K562 (cell line): Measurements from ENCODE around the gene DIS3L. TPM values are rescaled to one million over a fixed set of nuclear protein-coding genes. Genes with fewer than 3 reads are reported as not detected.

Experiments
- ARID1B ChIP-seq: fragments of 450-650 bp; IDR thresholded peaks from 2 replicates; pipeline ENCODE4 v1.6.1; 2016; ENCODE audit warnings: antibody characterized with exemption, mild to moderate bottlenecking, inconsistent platforms
- CBX1 ChIP-seq: sonication (generic); IDR thresholded peaks from 2 replicates; pipeline ENCODE4 v1.6.1; 2016; ENCODE audit warnings: antibody characterized with exemption, low read depth, mild to moderate bottlenecking
- CHD1 ChIP-seq: fragments of 200-600 bp; sonication (generic); IDR thresholded peaks from one replicate; pipeline ENCODE4 v1.6.1; 2012; ENCODE audit warnings: mild to moderate bottlenecking, moderate library complexity, low read length, inconsistent platforms
- CTBP1 ChIP-seq: fragments of 450-650 bp; IDR thresholded peaks from 2 replicates; pipeline ENCODE4 v1.6.1; 2016; ENCODE audit warnings: borderline replicate concordance
- ELF2 ChIP-seq: fragments of 250-450 bp; sonication (Bioruptor Pico); IDR thresholded peaks from 2 replicates; pipeline ENCODE4 v1.5.0; 2021; ENCODE audit warnings: mild to moderate bottlenecking
- EP400 ChIP-seq: fragments of 450-650 bp; IDR thresholded peaks from 2 replicates; pipeline ENCODE4 v1.6.1; 2017; ENCODE audit warnings: antibody characterized with exemption, mild to moderate bottlenecking, moderate library complexity
- FOSL1 ChIP-seq: fragments of 200-800 bp; sonication (Bioruptor generic); conservative IDR thresholded peaks from 2 replicates; pipeline ENCODE4 v1.6.1; 2016; ENCODE audit warnings: missing genetic modification characterization, missing compliant biosample characterization
- HDAC6 ChIP-seq: IDR thresholded peaks from 2 replicates; pipeline ENCODE4 v1.6.1; 2012; ENCODE audit warnings: low read depth, mild to moderate bottlenecking, control low read depth, inconsistent platforms, low read length, moderate library complexity
- HNRNPH1 ChIP-seq: fragments of 200-400 bp; formaldehyde crosslinking; optimal IDR thresholded peaks from 2 replicates; pipeline ENCODE3; 2017; ENCODE audit warnings: low read depth, mild to moderate bottlenecking, low read length, moderate library complexity
- HNRNPLL ChIP-seq: fragments of 200-400 bp; formaldehyde crosslinking; IDR thresholded peaks from 2 replicates; pipeline ENCODE4 v1.6.1; 2017; ENCODE audit warnings: low read length, low read depth, mild to moderate bottlenecking; ENCODE audit not compliant: poor library complexity, severe bottlenecking
- KAT2B ChIP-seq: IDR thresholded peaks from one replicate; pipeline ENCODE4 v1.6.1; 2012; ENCODE audit warnings: low read depth, mild to moderate bottlenecking, control low read depth, inconsistent platforms, low read length, moderate library complexity
- MAFK ChIP-seq: IDR thresholded peaks from 2 replicates; pipeline ENCODE4 v1.6.1; 2011; ENCODE audit warnings: low read length, improper control_type of control experiment
- NUFIP1 ChIP-seq: fragments of 450-650 bp; IDR thresholded peaks from 2 replicates; pipeline ENCODE4 v1.6.1; 2018; ENCODE audit not compliant: partially characterized antibody
- POLR2AphosphoS5 ChIP-seq: IDR thresholded peaks from 2 replicates; pipeline ENCODE4 v1.6.1; 2011; ENCODE audit warnings: mild to moderate bottlenecking, low read depth, low read length, moderate library complexity; ENCODE audit not compliant: control insufficient read depth, insufficient read depth
- POLR3G ChIP-seq: IDR thresholded peaks from 2 replicates; pipeline ENCODE4 v1.6.1; 2011; ENCODE audit not compliant: insufficient read length, insufficient replicate concordance; ENCODE audit errors: extremely low read depth
- PREB ChIP-seq: sonication (generic); formaldehyde crosslinking; IDR thresholded peaks from 2 replicates; pipeline ENCODE4 v1.8.1; 2023; ENCODE audit warnings: mild to moderate bottlenecking, missing genetic modification reagents
- PRMT5 ChIP-seq: sonication (generic); formaldehyde crosslinking; IDR thresholded peaks from 2 replicates; pipeline ENCODE4 v1.5.0; 2020; ENCODE audit warnings: missing genetic modification reagents
- RHOXF2B ChIP-seq: fragments of 250-450 bp; sonication (Bioruptor Pico); conservative IDR thresholded peaks from 2 replicates; pipeline ENCODE4 v1.5.1; 2021
- SIX5 ChIP-seq, 2 experiments: IDR thresholded peaks; 2 replicates each; pipeline ENCODE4 v1.6.1; 2011; ENCODE audit warnings: low read length in 2 of 2, borderline replicate concordance in 1 of 2, low read depth in 1 of 2, mild to moderate bottlenecking in 1 of 2, moderate library complexity in 1 of 2; ENCODE audit not compliant: insufficient read depth in 1 of 2
- TAF9B ChIP-seq: fragments of 450-650 bp; IDR thresholded peaks from 2 replicates; pipeline ENCODE4 v1.6.1; 2018; ENCODE audit warnings: mild to moderate bottlenecking; ENCODE audit not compliant: partially characterized antibody
- TCFL5 ChIP-seq: fragments of 250-450 bp; sonication (Bioruptor Pico); conservative IDR thresholded peaks from 2 replicates; pipeline ENCODE4 v1.6.1; 2021; ENCODE audit warnings: mild to moderate bottlenecking, moderate library complexity, matching md5 sums
- U2AF2 ChIP-seq: fragments of 200-400 bp; formaldehyde crosslinking; optimal IDR thresholded peaks from 2 replicates; pipeline ENCODE3; 2017; ENCODE audit warnings: low read depth, mild to moderate bottlenecking, low read length
- ZNF124 ChIP-seq: sonication (generic); formaldehyde crosslinking; IDR thresholded peaks from 2 replicates; pipeline ENCODE4 v1.8.1; 2022; ENCODE audit warnings: missing genetic modification reagents
- ZNF175 ChIP-seq: fragments of 200-800 bp; sonication (Bioruptor generic); IDR thresholded peaks from 2 replicates; pipeline ENCODE4 v1.6.1; 2016; ENCODE audit warnings: low read depth, mild to moderate bottlenecking, missing genetic modification characterization, missing compliant biosample characterization
- ZNF551 ChIP-seq: fragments of 250-450 bp; sonication (Bioruptor Pico); IDR thresholded peaks from 2 replicates; pipeline ENCODE4 v1.5.0; 2021; ENCODE audit warnings: mild to moderate bottlenecking, moderate library complexity
- ZNF77 ChIP-seq: fragments of 250-450 bp; sonication (Bioruptor Pico); IDR thresholded peaks from 2 replicates; pipeline ENCODE4 v1.5.0; 2020
- polyA plus RNA-seq, 8 experiments: library from polyadenylated mRNA; depleted of rRNA in 4 of 8; stranded (reverse) in 5 of 8; unstranded in 3 of 8; fragments of >200 nt; fragmentation: Nextera tagmentation in 2 of 8; fragmentation: Illumina TruSeq in 1 of 8; extraction: Ambion mirVana in 2 of 8; extraction: Trizol in 1 of 8; gene quantifications; 2 replicates each; pipeline versions ENCODE4 v1.2.1 to v1.2.3, GENCODE V29; 2011 to 2014; ENCODE audit warnings: inconsistent platforms in 1 of 8, missing spikeins in 1 of 8
- total RNA-seq, 7 experiments: library from RNA; depleted of rRNA in 6 of 7; stranded (reverse); fragments of >200 nt in 6 of 7; fragmentation: Illumina TruSeq in 2 of 7; extraction: Trizol in 2 of 7; gene quantifications; 2 replicates each; pipeline versions ENCODE4 v1.2.1 to v1.2.3, GENCODE V29; 2011 to 2021; ENCODE audit warnings: low replicate concordance in 1 of 7
- TF ChIP-seq, protein P1 (sequence below): IDR thresholded peaks from 2 replicates; pipeline ENCODE4 v1.6.1; 2011; ENCODE audit not compliant: insufficient read length; ENCODE audit errors: extremely low read depth
- TF ChIP-seq, protein P2 (sequence below), 2 experiments: fragments of 450-650 bp in 1 of 2; sonication (generic) in 1 of 2; formaldehyde crosslinking; conservative IDR thresholded peaks; 2 replicates each; pipeline versions ENCODE4 v1.4.0 to v1.8.1; 2020 to 2022; ENCODE audit warnings: mild to moderate bottlenecking in 1 of 2, missing genetic modification reagents in 1 of 2

Gene DIS3L
- total and polyA plus RNA-seq, 9 of the 15 experiments (the other 6 are each of a cell fraction or from before 2014, with no cell fraction given): 5.9 to 34.6 (median 16.9) TPM

GRCh38 chr15:66356359-66357236, 63.2 kb downstream of the DIS3L start, which contains the start of gene TIPIN (continued):
- TF ChIP-seq ELF2 (CRISPR knock-in tag) (no peak), EP400 (peak; percentile 92), MAFK (no peak), ARID1B (peak; percentile 17; the same call in 1 of the 2 replicates), POLR2AphosphoS5 (peak; percentile 87), PREB (CRISPR knock-in tag) (no peak), CTBP1 (no peak; the same call in 1 of the 2 replicates), CBX1 (0 out of 2 replicates have a peak, but pooled peaks have one; percentile 63), TAF9B (peak; percentile 73), NUFIP1 (no peak), FOSL1 (no peak), CHD1 (peak; percentile 55), RHOXF2B (CRISPR knock-in tag) (no peak), ZNF77 (CRISPR knock-in tag) (no peak), HNRNPLL (peak; percentile 60), KAT2B (no peak), POLR3G (no peak), HNRNPH1 (no peak), ZNF175 (CRISPR knock-in tag) (no peak), SIX5 (IDR thresholded peaks at IDR 0.05; ENCODE audit: borderline replicate concordance in 1 of 2, insufficient read depth in 1 of 2, low read depth in 1 of 2, low read length in 2 of 2) (no peak), ZNF124 (CRISPR knock-in tag) (no peak), TCFL5 (no peak), ZNF551 (CRISPR knock-in tag) (no peak), U2AF2 (no peak), PRMT5 (CRISPR knock-in tag) (no peak), HDAC6 (no peak)
- TF ChIP-seq, protein P1, sequence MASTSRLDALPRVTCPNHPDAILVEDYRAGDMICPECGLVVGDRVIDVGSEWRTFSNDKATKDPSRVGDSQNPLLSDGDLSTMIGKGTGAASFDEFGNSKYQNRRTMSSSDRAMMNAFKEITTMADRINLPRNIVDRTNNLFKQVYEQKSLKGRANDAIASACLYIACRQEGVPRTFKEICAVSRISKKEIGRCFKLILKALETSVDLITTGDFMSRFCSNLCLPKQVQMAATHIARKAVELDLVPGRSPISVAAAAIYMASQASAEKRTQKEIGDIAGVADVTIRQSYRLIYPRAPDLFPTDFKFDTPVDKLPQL: no peak
- TF ChIP-seq, protein P2, sequence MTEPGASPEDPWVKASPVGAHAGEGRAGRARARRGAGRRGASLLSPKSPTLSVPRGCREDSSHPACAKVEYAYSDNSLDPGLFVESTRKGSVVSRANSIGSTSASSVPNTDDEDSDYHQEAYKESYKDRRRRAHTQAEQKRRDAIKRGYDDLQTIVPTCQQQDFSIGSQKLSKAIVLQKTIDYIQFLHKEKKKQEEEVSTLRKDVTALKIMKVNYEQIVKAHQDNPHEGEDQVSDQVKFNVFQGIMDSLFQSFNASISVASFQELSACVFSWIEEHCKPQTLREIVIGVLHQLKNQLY (CRISPR knock-in tag; conservative IDR thresholded peaks at IDR 0.05): peak in 1 of 2 experiments; percentile 77; a peak in 1 of 4 replicates
